B cell (primary cell): ENCODE data around the gene CGNL1. TPM values are rescaled to one million over a fixed set of nuclear protein-coding genes. Genes with fewer than 3 reads are reported as not detected.

Experiments
- ATAC-seq: fragments of 200-7000 bp; cut with Tn5 transposase; one replicate; pipeline ENCODE4 v1.10.0; 2021; ENCODE audit warnings: low read depth, mild to moderate bottlenecking, moderate number of reproducible peaks, moderate library complexity
- CTCF ChIA-PET: fragments of 350-600 bp; sonication (Branson Sonifier 250); formaldehyde crosslinking; loops from one replicate; lab custom pipeline; 2021; ENCODE audit warnings: antibody characterized with exemption, inconsistent platforms; lab: Charles Lee
- POLR2A ChIA-PET: fragments of 350-600 bp; sonication (Branson Sonifier 250); formaldehyde crosslinking; loops from one replicate; lab custom pipeline; 2021; ENCODE audit warnings: antibody characterized with exemption; lab: Charles Lee
- DNase-seq: peaks from one replicate; pipeline ENCODE4 v3.0.0; 2013
- H2AFZ ChIP-seq: 2 replicates; pipeline ENCODE4 v1.6.1; 2012; ENCODE audit warnings: mild to moderate bottlenecking, low read depth, low read length; ENCODE audit not compliant: insufficient read depth, poor library complexity, severe bottlenecking
- H3K27ac ChIP-seq, 2 donors: 1 replicate in 1 of 2; 2 replicates in 1 of 2; pipeline ENCODE4 v1.5.1; 2012 to 2013; ENCODE audit warnings: low read length in 2 of 2, mild to moderate bottlenecking in 2 of 2, moderate library complexity in 1 of 2
- H3K27me3 ChIP-seq, 4 experiments: fragments of 200-600 bp in 1 of 4; sonication (generic) in 1 of 4; replicated peaks in 1 of 4; 1 replicate in 2 of 4; 2 replicates in 2 of 4; pipeline versions ENCODE4 v1.6.1 to v1.7.0; 2013 to 2016; ENCODE audit warnings: low read length in 3 of 4, mild to moderate bottlenecking in 2 of 4, mixed read lengths in 1 of 4, moderate library complexity in 1 of 4; ENCODE audit not compliant: insufficient read depth in 4 of 4, control insufficient read depth in 3 of 4; ENCODE audit errors: control extremely low read depth in 1 of 4
- H3K36me3 ChIP-seq, 2 experiments: replicated peaks in 1 of 2; 1 replicate in 1 of 2; 2 replicates in 1 of 2; pipeline versions ENCODE4 v1.6.1 to v1.7.1; 2013; ENCODE audit warnings: low read length in 1 of 2; ENCODE audit not compliant: insufficient read depth in 2 of 2, control insufficient read depth in 1 of 2; ENCODE audit errors: control extremely low read depth in 1 of 2, extremely low read depth in 1 of 2
- H3K4me1 ChIP-seq, 2 donors: fragments of 200-600 bp in 1 of 2; sonication (generic) in 1 of 2; 1 replicate in 1 of 2; 2 replicates in 1 of 2; pipeline versions ENCODE4 v1.5.1 to v1.6.1; 2013 to 2017; ENCODE audit warnings: low read length in 2 of 2; ENCODE audit not compliant: control insufficient read depth in 2 of 2, insufficient read depth in 2 of 2
- H3K4me2 ChIP-seq: replicated peaks from 2 replicates; pipeline ENCODE3; 2012; ENCODE audit warnings: mild to moderate bottlenecking, low read depth, low read length; ENCODE audit not compliant: poor library complexity, severe bottlenecking
- H3K4me3 ChIP-seq, 5 experiments: fragments of 200-600 bp in 1 of 5; sonication (generic) in 1 of 5; 1 replicate in 3 of 5; 2 replicates in 2 of 5; pipeline versions ENCODE4 v1.5.1 to v1.7.0; 2011 to 2016; ENCODE audit warnings: low read length in 4 of 5, mild to moderate bottlenecking in 4 of 5, low read depth in 2 of 5, control low read depth in 1 of 5, moderate library complexity in 1 of 5; ENCODE audit not compliant: insufficient read depth in 1 of 5; ENCODE audit errors: control extremely low read depth in 1 of 5, extremely low read depth in 1 of 5
- H3K79me2 ChIP-seq: fragments of 200-600 bp; sonication (generic); one replicate; pipeline ENCODE4 v1.6.0; 2016; ENCODE audit warnings: low read length; ENCODE audit not compliant: control insufficient read depth, insufficient read depth
- H3K9ac ChIP-seq: fragments of 200-600 bp; sonication (generic); 2 replicates; pipeline ENCODE4 v1.6.1; 2017; ENCODE audit warnings: mild to moderate bottlenecking, low read length, moderate library complexity
- H3K9me3 ChIP-seq, 3 donors: one replicate each; pipeline versions ENCODE4 v1.6.1 to v1.7.1; 2013; ENCODE audit warnings: low read length in 2 of 3; ENCODE audit not compliant: control insufficient read depth in 2 of 3, insufficient read depth in 1 of 3; ENCODE audit errors: control extremely low read depth in 1 of 3
- H4K20me1 ChIP-seq: 2 replicates; pipeline ENCODE4 v1.6.0; 2012; ENCODE audit warnings: mild to moderate bottlenecking, low read length; ENCODE audit not compliant: insufficient read depth, control insufficient read depth, poor library complexity, severe bottlenecking
- H3K27ac Mint-ChIP-seq: one replicate; pipeline ENCODE4 v1.8.0; 2021; ENCODE audit warnings: mixed read lengths
- H3K27me3 Mint-ChIP-seq: one replicate; pipeline ENCODE4 v1.8.0; 2021; ENCODE audit warnings: mixed read lengths
- H3K4me1 Mint-ChIP-seq: one replicate; pipeline ENCODE4 v1.8.0; 2021; ENCODE audit warnings: mixed read lengths
- H3K4me3 Mint-ChIP-seq: one replicate; pipeline ENCODE4 v1.8.0; 2021; ENCODE audit warnings: mixed read lengths
- H3K9me3 Mint-ChIP-seq: one replicate; pipeline ENCODE4 v1.8.0; 2022; ENCODE audit warnings: mixed read lengths; ENCODE audit not compliant: insufficient read depth
- EZH2 ChIP-seq: IDR thresholded peaks from 2 replicates; pipeline ENCODE4 v1.6.1; 2012; ENCODE audit warnings: borderline replicate concordance, low read depth, mild to moderate bottlenecking, moderate library complexity, low read length; ENCODE audit not compliant: insufficient read depth, poor library complexity, severe bottlenecking
- WGBS: methylation state at CpG from one replicate; pipeline ENCODE4 v1.1.5; 2013; ENCODE audit warnings: missing lambda C conversion rate; ENCODE audit not compliant: insufficient coverage; 5-methylcytosine and 5-hydroxymethylcytosine counted together
- intact Hi-C: fragments of 100-400 bp; cut with micrococcal nuclease; formaldehyde crosslinking; loops from one replicate; pipeline ENCODE4 v1.10.0; 2022
- polyA plus RNA-seq: library from polyadenylated mRNA; depleted of rRNA; stranded (reverse); fragments of >200 nt; gene quantifications from 2 replicates; pipeline ENCODE4 v1.2.3, GENCODE V29; 2012
- total RNA-seq, 2 donors: library from RNA; stranded (reverse); fragments of 120-200 nt in 1 of 2; gene quantifications; 1 replicate in 1 of 2; 2 replicates in 1 of 2; pipeline versions ENCODE4 v1.2.3 to v1.2.4, GENCODE V29; 2013 to 2022
- TF ChIP-seq, protein P1 (sequence below): fragments of 200-600 bp; IDR thresholded peaks from one replicate; pipeline ENCODE4 v1.8.0; 2022; ENCODE audit warnings: antibody characterized with exemption, mild to moderate bottlenecking

CGNL1 gene
- total and polyA plus RNA-seq, 2 donors (not counting 1 experiment from before 2014, with no cell fraction given): 0.03 to 0.12 TPM

- ChIA-PET POLR2A (no interaction called here), CTCF (interaction anchor here (0.7 to 8.5 kb wide), 16 partner anchors 8 to 1059 kb away, joined by 3 to 70 read pairs (median 4); partner anchors contain the start of gene MYZAP)
- ATAC-seq (no peak), DNase-seq (peak; percentile 58)
- Histone ChIP-seq H3K9me3 (peaks cover 0 to 9% (median 0%) of the 10 kb centered on the region in 3 donors), H3K27ac (no peak overlapping the region), H3K9ac (no peak overlapping the region), H3K4me2 (no peak overlapping the region), H3K4me3 (no peak overlapping the region), H3K27me3 (peaks cover 0 to 5% (median 0%) of the 10 kb centered on the region in 4 experiments), H3K79me2 (no peaks in the 10 kb centered on the region), H2AFZ (no peak overlapping the region), H3K4me1 (no peaks in the 10 kb centered on the region), H4K20me1 (no peaks in the 10 kb centered on the region), H3K36me3 (no peaks in the 10 kb centered on the region)
- Mint-ChIP-seq H3K9me3 (peaks cover 4% of the 10 kb centered on the region), H3K27ac (no peak overlapping the region), H3K27me3 (peaks cover 41% of the 10 kb centered on the region), H3K4me3 (no peak overlapping the region), H3K4me1 (no peaks in the 10 kb centered on the region)
- TF ChIP-seq, protein P1, sequence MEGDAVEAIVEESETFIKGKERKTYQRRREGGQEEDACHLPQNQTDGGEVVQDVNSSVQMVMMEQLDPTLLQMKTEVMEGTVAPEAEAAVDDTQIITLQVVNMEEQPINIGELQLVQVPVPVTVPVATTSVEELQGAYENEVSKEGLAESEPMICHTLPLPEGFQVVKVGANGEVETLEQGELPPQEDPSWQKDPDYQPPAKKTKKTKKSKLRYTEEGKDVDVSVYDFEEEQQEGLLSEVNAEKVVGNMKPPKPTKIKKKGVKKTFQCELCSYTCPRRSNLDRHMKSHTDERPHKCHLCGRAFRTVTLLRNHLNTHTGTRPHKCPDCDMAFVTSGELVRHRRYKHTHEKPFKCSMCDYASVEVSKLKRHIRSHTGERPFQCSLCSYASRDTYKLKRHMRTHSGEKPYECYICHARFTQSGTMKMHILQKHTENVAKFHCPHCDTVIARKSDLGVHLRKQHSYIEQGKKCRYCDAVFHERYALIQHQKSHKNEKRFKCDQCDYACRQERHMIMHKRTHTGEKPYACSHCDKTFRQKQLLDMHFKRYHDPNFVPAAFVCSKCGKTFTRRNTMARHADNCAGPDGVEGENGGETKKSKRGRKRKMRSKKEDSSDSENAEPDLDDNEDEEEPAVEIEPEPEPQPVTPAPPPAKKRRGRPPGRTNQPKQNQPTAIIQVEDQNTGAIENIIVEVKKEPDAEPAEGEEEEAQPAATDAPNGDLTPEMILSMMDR: peak; percentile 79
- TF ChIP-seq EZH2: no peak
- WGBS: 34% methylated on average over 4 of the region's 7 CpGs
- intact Hi-C loops: loop anchor here (5.0 kb wide), 1 partner anchor 1045 kb away; no protein-coding TSS in a partner anchor
Observed at GRCh38 chr15:57541805-57542504, 165.7 kb downstream of the CGNL1 start.

DNA sequence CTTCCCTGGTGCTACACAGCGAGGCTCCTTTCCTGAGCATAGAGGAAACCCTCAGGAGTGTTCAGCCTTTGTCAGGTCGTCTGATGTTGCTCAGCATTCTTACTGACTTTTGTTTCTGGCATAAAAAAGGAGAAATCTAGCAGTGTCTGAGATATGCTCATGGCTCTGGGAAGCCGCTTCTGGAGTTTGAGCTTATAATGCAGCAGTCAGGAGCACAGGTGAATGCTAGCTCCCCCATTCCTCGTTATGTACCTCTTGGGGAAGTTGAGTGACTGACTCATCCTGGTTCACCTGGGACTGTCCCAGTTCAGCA is 166.2 kb downstream of the CGNL1 start:
- H3K4me2 ChIP-seq: no peak overlapping the region
- peaks cover 0 to 5% (median 0%) of the 10 kb centered on the region in 4 experiments for H3K27me3 ChIP-seq
- 24% methylated on average over 3 of the region's 4 CpGs for WGBS
- Mint-ChIP-seq H3K27ac (no peak overlapping the region), H3K27me3 (peaks cover 41% of the 10 kb centered on the region), H3K9me3 (peaks cover 4% of the 10 kb centered on the region), H3K4me3 (no peak overlapping the region), H3K4me1 (no peaks in the 10 kb centered on the region)
- H4K20me1 ChIP-seq: no peaks in the 10 kb centered on the region
- H2AFZ ChIP-seq: no peak overlapping the region
- ATAC-seq (no peak), DNase-seq (no peak)
- no peaks in the 10 kb centered on the region for H3K79me2 ChIP-seq
- no peak overlapping the region for H3K4me3 ChIP-seq
- intact Hi-C loops: loop anchor here (5.0 kb wide), 1 partner anchor 1045 kb away; no protein-coding TSS in a partner anchor
- no peak for TF ChIP-seq EZH2
- TF ChIP-seq, protein P1: peak; percentile 45
- H3K4me1 ChIP-seq: no peaks in the 10 kb centered on the region
- H3K36me3 ChIP-seq: no peaks in the 10 kb centered on the region
- POLR2A ChIA-PET: no interaction called here
- H3K9ac ChIP-seq: no peak overlapping the region
- CTCF ChIA-PET: interaction anchor here (0.7 to 8.5 kb wide), 14 partner anchors 8 to 1060 kb away, joined by 3 to 70 read pairs (median 4); partner anchors contain the start of gene MYZAP
- H3K9me3 ChIP-seq: peaks cover 0 to 9% (median 0%) of the 10 kb centered on the region in 3 donors
- no peak overlapping the region for H3K27ac ChIP-seq
